HUES6 (cell line): ENCODE results near the gene COL4A2.
"Not testable (repeated sequence)": the region's sequence is repeated elsewhere in the genome, so short reads cannot be mapped to it uniquely, and the experiment has no call there.

Source experiments
- H3K27ac ChIP-seq: 2 replicates; pipeline ENCODE4 v1.7.0; 2013; ENCODE audit warnings: low read depth, mild to moderate bottlenecking, low read length, inconsistent platforms
- H3K27me3 ChIP-seq: 2 replicates; pipeline ENCODE4 v1.6.1; 2013; ENCODE audit warnings: low read length; ENCODE audit not compliant: control insufficient read depth, insufficient read depth
- H3K36me3 ChIP-seq: 2 replicates; pipeline ENCODE4 v1.6.1; 2013; ENCODE audit warnings: low read length; ENCODE audit not compliant: control insufficient read depth, insufficient read depth
- H3K4me1 ChIP-seq: 2 replicates; pipeline ENCODE4 v1.6.1; 2013; ENCODE audit warnings: low read length; ENCODE audit not compliant: control insufficient read depth, insufficient read depth
- H3K4me3 ChIP-seq: 2 replicates; pipeline ENCODE4 v1.5.1; 2013; ENCODE audit warnings: low read depth, low read length
- H3K9ac ChIP-seq: one replicate; pipeline ENCODE4 v1.6.1; 2013; ENCODE audit warnings: mild to moderate bottlenecking, low read length
- H3K9me3 ChIP-seq: 2 replicates; pipeline ENCODE4 v1.6.1; 2013; ENCODE audit warnings: low read depth, low read length; ENCODE audit not compliant: control insufficient read depth, insufficient read depth

COL4A2 gene

GRCh38 chr13:110492679-110493593, 185.9 kb downstream of the COL4A2 start:
- no peak overlapping the region for H3K9ac ChIP-seq
- H3K9me3 ChIP-seq = 0 out of 2 replicates have a peak, but pooled peaks cover 8% of the 10 kb centered on the region
- peaks cover 88% of the 10 kb centered on the region for H3K36me3 ChIP-seq
- H3K4me1 ChIP-seq = peaks cover 7% of the 10 kb centered on the region; the same call in 1 of the 2 replicates
- H3K27ac ChIP-seq = no peak overlapping the region
- no peaks in the 10 kb centered on the region for H3K27me3 ChIP-seq
- H3K4me3 ChIP-seq = no peak overlapping the region

- H3K27me3 ChIP-seq = no peaks in the 10 kb centered on the region
- H3K4me3 ChIP-seq = no peak overlapping the region
- H3K9me3 ChIP-seq = 0 out of 2 replicates have a peak, but pooled peaks cover 8% of the 10 kb centered on the region
- peaks cover 89% of the 10 kb centered on the region for H3K36me3 ChIP-seq
- no peak overlapping the region for H3K27ac ChIP-seq
- no peak overlapping the region for H3K9ac ChIP-seq
- peaks cover 7% of the 10 kb centered on the region; the same call in 1 of the 2 replicates for H3K4me1 ChIP-seq
Observed at GRCh38 chr13:110493613-110494012, 186.5 kb downstream of the COL4A2 start.

GRCh38 chr13:110495376-110495775, 188.3 kb downstream of the COL4A2 start:
- no peak overlapping the region for H3K4me3 ChIP-seq
- H3K36me3 ChIP-seq = peaks cover 93% of the 10 kb centered on the region
- no peaks in the 10 kb centered on the region for H3K27me3 ChIP-seq
- no peaks in the 10 kb centered on the region for H3K4me1 ChIP-seq
- no peak overlapping the region for H3K27ac ChIP-seq
- H3K9ac ChIP-seq = no peak overlapping the region
- H3K9me3 ChIP-seq = peaks cover 11% of the 10 kb centered on the region; the same call in 1 of the 2 replicates

- no peak overlapping the region for H3K4me3 ChIP-seq
- H3K36me3 ChIP-seq = peaks cover 94% of the 10 kb centered on the region
- H3K9me3 ChIP-seq = peaks cover 12% of the 10 kb centered on the region; the same call in 1 of the 2 replicates
- no peaks in the 10 kb centered on the region for H3K27me3 ChIP-seq
- no peak overlapping the region for H3K9ac ChIP-seq
- no peaks in the 10 kb centered on the region for H3K4me1 ChIP-seq
- H3K27ac ChIP-seq = no peak overlapping the region
Observed at GRCh38 chr13:110495881-110496280, 188.8 kb downstream of the COL4A2 start.

- Histone ChIP-seq H3K36me3 (peaks cover 94% of the 10 kb centered on the region), H3K4me1 (no peaks in the 10 kb centered on the region), H3K27me3 (no peaks in the 10 kb centered on the region), H3K9ac (no peak overlapping the region), H3K27ac (no peak overlapping the region), H3K9me3 (peaks cover 12% of the 10 kb centered on the region; the same call in 1 of the 2 replicates), H3K4me3 (no peak overlapping the region)
Observed at GRCh38 chr13:110496281-110496680, 189.2 kb downstream of the COL4A2 start.

GRCh38 chr13:110497003-110497402, 189.9 kb downstream of the COL4A2 start:
- no peak overlapping the region for H3K4me3 ChIP-seq
- H3K4me1 ChIP-seq = no peaks in the 10 kb centered on the region
- H3K36me3 ChIP-seq = peaks cover 94% of the 10 kb centered on the region

GRCh38 chr13:110497896-110498295, 190.8 kb downstream of the COL4A2 start:
- H3K27ac ChIP-seq, H3K4me1 ChIP-seq, H3K27me3 ChIP-seq, H3K4me3 ChIP-seq, H3K9ac ChIP-seq: not testable (repeated sequence)
- Histone ChIP-seq H3K36me3 (peaks cover 94% of the 10 kb centered on the region), H3K9me3 (peaks cover 12% of the 10 kb centered on the region; the same call in 1 of the 2 replicates)

More at GRCh38 chr13:110497003-110497402, 189.9 kb downstream of the COL4A2 start:
- Histone ChIP-seq H3K27me3 (no peaks in the 10 kb centered on the region), H3K9ac (no peak overlapping the region), H3K9me3 (peaks cover 12% of the 10 kb centered on the region; the same call in 1 of the 2 replicates), H3K27ac (no peak overlapping the region)

- H3K4me3 ChIP-seq = no peak overlapping the region
- peaks cover 94% of the 10 kb centered on the region for H3K36me3 ChIP-seq
- H3K27me3 ChIP-seq = no peaks in the 10 kb centered on the region
- no peak overlapping the region for H3K9ac ChIP-seq
- H3K9me3 ChIP-seq = peaks cover 12% of the 10 kb centered on the region; the same call in 1 of the 2 replicates
- H3K4me1 ChIP-seq = no peaks in the 10 kb centered on the region
- no peak overlapping the region for H3K27ac ChIP-seq
Observed at GRCh38 chr13:110498327-110498726, 191.2 kb downstream of the COL4A2 start.

GRCh38 chr13:110498765-110499164, 191.7 kb downstream of the COL4A2 start:
- H3K9ac ChIP-seq = no peak overlapping the region
- no peaks in the 10 kb centered on the region for H3K27me3 ChIP-seq
- H3K4me1 ChIP-seq = no peaks in the 10 kb centered on the region
- peaks cover 94% of the 10 kb centered on the region for H3K36me3 ChIP-seq
- H3K9me3 ChIP-seq = peaks cover 12% of the 10 kb centered on the region; the same call in 1 of the 2 replicates
- no peak overlapping the region for H3K4me3 ChIP-seq
- H3K27ac ChIP-seq = no peak overlapping the region

GRCh38 chr13:110499621-110500281, 192.7 kb downstream of the COL4A2 start:
- no peak overlapping the region for H3K4me3 ChIP-seq
- H3K9me3 ChIP-seq = peaks cover 12% of the 10 kb centered on the region; the same call in 1 of the 2 replicates
- no peak overlapping the region for H3K27ac ChIP-seq
- peaks cover 96% of the 10 kb centered on the region for H3K36me3 ChIP-seq
- H3K9ac ChIP-seq = no peak overlapping the region
- no peaks in the 10 kb centered on the region for H3K27me3 ChIP-seq
- H3K4me1 ChIP-seq = no peaks in the 10 kb centered on the region

GRCh38 chr13:110500341-110500740, 193.3 kb downstream of the COL4A2 start:
- Histone ChIP-seq H3K27me3 (no peaks in the 10 kb centered on the region), H3K9ac (no peak overlapping the region), H3K4me1 (no peaks in the 10 kb centered on the region), H3K36me3 (peaks cover 92% of the 10 kb centered on the region), H3K27ac (no peak overlapping the region), H3K4me3 (no peak overlapping the region), H3K9me3 (peaks cover 12% of the 10 kb centered on the region; the same call in 1 of the 2 replicates)
